Measurements from ENCODE around the gene MATN1.

GRCh38 chr1:30762152-30762929 lies 39.0 kb upstream of the MATN1 start:
- TF ChIP-seq CTCF (conservative IDR thresholded peaks at IDR 0.05; ENCODE audit: low read length), result no peak
- TF ChIP-seq EZH2phosphoT487 (IDR thresholded peaks at IDR 0.05; ENCODE audit: borderline replicate concordance, low read depth, low read length), result no peak

Measured in OCI-LY7 (cell line).